Vagina (tissue), 2 donors: ENCODE data around the gene DNMT3L.

Experiments used
- CTCF ChIP-seq, 3 experiments: fragments of 450-650 bp in 2 of 3; fragments of 200-600 bp in 1 of 3; sonication (generic) in 1 of 3; IDR thresholded peaks; one replicate each; pipeline ENCODE4 v1.5.1; 2017 to 2019; ENCODE audit warnings: antibody characterized with exemption in 3 of 3, mild to moderate bottlenecking in 2 of 3, moderate library complexity in 2 of 3
- POLR2AphosphoS5 ChIP-seq, 2 donors: sonication (generic); formaldehyde crosslinking; IDR thresholded peaks; one replicate each; pipeline ENCODE4 v1.9.0; 2017; ENCODE audit warnings: antibody characterized with exemption in 2 of 2, mild to moderate bottlenecking in 2 of 2, low read depth in 1 of 2; ENCODE audit not compliant: insufficient read depth in 1 of 2

DNA sequence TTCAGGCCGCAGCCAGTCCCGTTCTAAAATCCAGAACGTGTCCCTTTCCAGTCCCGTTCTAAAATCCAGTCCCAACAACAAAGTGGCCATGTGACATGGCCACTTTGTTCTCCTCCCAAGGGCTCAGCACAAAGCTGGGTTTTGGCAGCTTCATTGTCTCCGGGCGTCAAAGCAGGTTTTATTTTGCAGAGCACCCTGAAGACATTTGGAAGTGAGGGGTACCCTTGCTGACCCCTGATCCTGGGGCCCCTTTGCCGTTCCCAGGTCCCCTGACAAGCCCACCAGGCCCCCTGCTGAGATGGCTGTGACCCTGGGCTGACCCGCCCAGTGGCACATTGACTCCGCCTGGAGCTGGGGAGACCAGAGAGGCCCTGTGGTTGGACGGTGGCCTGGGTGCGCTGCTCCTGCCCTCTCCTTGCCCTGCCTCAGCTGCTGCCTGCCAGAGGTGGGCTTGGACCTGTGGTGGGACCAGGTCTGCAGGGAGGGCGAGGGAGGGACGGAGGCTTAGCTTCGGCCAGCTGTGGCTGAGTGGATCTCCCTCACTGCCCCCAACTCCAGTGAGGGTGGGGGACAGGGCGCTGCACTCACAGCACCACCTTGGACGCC, 42.4 kb upstream of the DNMT3L start:
- TF ChIP-seq CTCF (IDR thresholded peaks at IDR 0.05): no peak
- TF ChIP-seq POLR2AphosphoS5 (IDR thresholded peaks at IDR 0.05; ENCODE audit: insufficient read depth in 1 of 2, low read depth in 1 of 2): no peak
